ENCODE measurements around the gene TUBG2. TPM values are rescaled to one million over a fixed set of nuclear protein-coding genes. Genes with fewer than 3 reads are reported as not detected.
"Not testable (repeated sequence)": the region's sequence is repeated elsewhere in the genome, so short reads cannot be mapped to it uniquely, and the experiment has no call there.

The TUBG2 gene
- total RNA-seq, 1 donor from 2014 or later, result 32.8 TPM

DNA sequence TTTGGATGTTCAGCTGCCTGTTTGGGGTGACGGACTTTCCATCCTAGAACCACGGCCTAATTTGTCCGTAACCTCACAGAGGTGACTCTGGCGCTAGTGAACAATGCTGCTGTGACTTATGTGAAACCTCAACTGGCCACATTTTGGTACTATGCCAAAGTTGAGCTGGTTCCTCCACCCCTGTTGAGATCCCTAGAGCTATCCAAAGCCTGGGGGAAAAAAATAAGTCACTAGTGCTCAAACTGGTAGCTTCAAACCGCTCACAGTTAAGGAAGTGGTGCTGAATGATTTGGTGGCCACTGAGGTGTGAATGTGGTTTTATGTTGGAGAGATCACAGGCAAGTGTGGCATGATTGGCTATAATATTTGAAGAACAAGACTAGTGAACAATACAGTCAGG is 11.3 kb upstream of the TUBG2 start:
- H3K4me1 Mint-ChIP-seq (ENCODE audit: unreplicated experiment), result no peaks in the 10 kb centered on the region
- DNase-seq (ENCODE audit: extremely low spot score, unreplicated experiment), result no peak
- no peak overlapping the region for H3K27ac Mint-ChIP-seq (ENCODE audit: unreplicated experiment)

GRCh38 chr17:42651392-42651791 is 7.7 kb upstream of the TUBG2 start:
- no peaks in the 10 kb centered on the region for H3K27me3 Mint-ChIP-seq (ENCODE audit: unreplicated experiment)

More for the DNA sequence above, 11.3 kb upstream of the TUBG2 start:
- Mint-ChIP-seq H3K36me3 (ENCODE audit: unreplicated experiment) (no peaks in the 10 kb centered on the region), H3K4me3 (ENCODE audit: unreplicated experiment) (no peak overlapping the region), H3K27me3 (ENCODE audit: unreplicated experiment) (peaks cover under 1% of the 10 kb centered on the region), H3K9me3 (ENCODE audit: unreplicated experiment) (no peaks in the 10 kb centered on the region)
- TF ChIP-seq CTCF (IDR thresholded peaks at IDR 0.05), result no peak

GRCh38 chr17:42653179-42654124 is 5.6 kb upstream of the TUBG2 start:
- peak overlapping the region; percentile 60 for H3K4me3 Mint-ChIP-seq (ENCODE audit: unreplicated experiment)
- no peaks in the 10 kb centered on the region for H3K9me3 Mint-ChIP-seq (ENCODE audit: unreplicated experiment)
- H3K27me3 Mint-ChIP-seq (ENCODE audit: unreplicated experiment), result no peaks in the 10 kb centered on the region
- no peak for TF ChIP-seq CTCF (IDR thresholded peaks at IDR 0.05)
- H3K36me3 Mint-ChIP-seq (ENCODE audit: unreplicated experiment), result no peaks in the 10 kb centered on the region
- no peak for DNase-seq (ENCODE audit: extremely low spot score, unreplicated experiment)
- H3K4me1 Mint-ChIP-seq (ENCODE audit: unreplicated experiment), result peaks cover 16% of the 10 kb centered on the region
- peak overlapping the region; percentile 46 for H3K27ac Mint-ChIP-seq (ENCODE audit: unreplicated experiment)

More at GRCh38 chr17:42651392-42651791, 7.7 kb upstream of the TUBG2 start:
- no peaks in the 10 kb centered on the region for H3K9me3 Mint-ChIP-seq (ENCODE audit: unreplicated experiment)
- H3K36me3 Mint-ChIP-seq (ENCODE audit: unreplicated experiment), result no peaks in the 10 kb centered on the region
- no peak overlapping the region for H3K4me3 Mint-ChIP-seq (ENCODE audit: unreplicated experiment)
- no peak for TF ChIP-seq CTCF (IDR thresholded peaks at IDR 0.05)
- H3K27ac Mint-ChIP-seq (ENCODE audit: unreplicated experiment), result no peak overlapping the region
- DNase-seq (ENCODE audit: extremely low spot score, unreplicated experiment), result no peak
- H3K4me1 Mint-ChIP-seq (ENCODE audit: unreplicated experiment), result peaks cover 14% of the 10 kb centered on the region

- Mint-ChIP-seq H3K36me3 (ENCODE audit: unreplicated experiment) (peaks cover 2% of the 10 kb centered on the region), H3K27me3 (ENCODE audit: unreplicated experiment) (no peaks in the 10 kb centered on the region), H3K4me1 (ENCODE audit: unreplicated experiment) (peaks cover 27% of the 10 kb centered on the region), H3K27ac (ENCODE audit: unreplicated experiment) (no peak overlapping the region), H3K9me3 (ENCODE audit: unreplicated experiment) (no peaks in the 10 kb centered on the region), H3K4me3 (ENCODE audit: unreplicated experiment) (no peak overlapping the region)
- DNase-seq (ENCODE audit: extremely low spot score, unreplicated experiment), result no peak
- no peak for TF ChIP-seq CTCF (IDR thresholded peaks at IDR 0.05)
Observed at GRCh38 chr17:42655528-42655927, 3.6 kb upstream of the TUBG2 start.

DNA sequence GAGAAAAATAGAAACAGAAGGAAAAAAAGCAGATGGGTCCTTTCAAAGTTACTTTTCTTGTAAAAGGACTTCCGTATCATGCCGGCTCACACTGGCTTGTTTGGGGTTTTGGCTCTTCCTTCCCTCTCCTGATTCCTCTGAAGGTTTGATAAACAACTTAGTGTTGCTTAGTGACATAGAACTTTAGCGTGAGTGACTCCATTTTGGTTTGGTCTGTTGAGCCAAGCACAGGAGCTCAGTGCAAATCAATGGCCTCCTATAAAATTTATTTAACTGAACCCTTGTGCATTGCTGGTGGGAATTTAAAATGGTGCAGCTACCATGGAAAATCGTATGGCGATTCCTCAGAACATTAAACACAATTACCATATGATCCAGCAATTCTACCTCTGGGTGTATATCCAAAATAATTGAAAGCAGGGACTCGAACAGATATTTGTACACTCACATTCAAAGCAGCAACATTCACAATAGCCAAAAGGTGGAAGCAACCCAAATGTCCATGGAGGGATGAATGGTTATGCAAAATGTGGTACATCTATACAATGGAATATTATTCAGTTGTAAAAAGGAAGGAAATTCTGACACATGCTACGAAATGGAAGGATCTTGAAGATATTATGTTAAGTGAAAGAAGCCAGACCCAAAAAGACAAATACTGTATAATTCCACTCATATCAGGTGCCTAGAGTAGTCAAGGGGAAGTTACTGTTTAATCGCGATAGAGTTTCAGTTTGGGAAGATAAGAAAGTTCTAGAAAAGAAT is 1.1 kb upstream of the TUBG2 start:
- no peaks in the 10 kb centered on the region for H3K9me3 Mint-ChIP-seq (ENCODE audit: unreplicated experiment)
- peaks cover 11% of the 10 kb centered on the region for H3K36me3 Mint-ChIP-seq (ENCODE audit: unreplicated experiment)
- TF ChIP-seq CTCF (IDR thresholded peaks at IDR 0.05), result no peak
- H3K4me1 Mint-ChIP-seq (ENCODE audit: unreplicated experiment), result peaks cover 33% of the 10 kb centered on the region
- H3K27ac Mint-ChIP-seq (ENCODE audit: unreplicated experiment), result no peak overlapping the region
- H3K4me3 Mint-ChIP-seq (ENCODE audit: unreplicated experiment), result peak overlapping the region; percentile 49
- no peak for DNase-seq (ENCODE audit: extremely low spot score, unreplicated experiment)
- no peaks in the 10 kb centered on the region for H3K27me3 Mint-ChIP-seq (ENCODE audit: unreplicated experiment)

- H3K4me1 Mint-ChIP-seq (ENCODE audit: unreplicated experiment), result peaks cover 18% of the 10 kb centered on the region
- DNase-seq (ENCODE audit: extremely low spot score, unreplicated experiment); H3K9me3 Mint-ChIP-seq (ENCODE audit: unreplicated experiment); H3K27me3 Mint-ChIP-seq (ENCODE audit: unreplicated experiment): not testable (repeated sequence)
- H3K4me3 Mint-ChIP-seq (ENCODE audit: unreplicated experiment), result peak overlapping the region; percentile 91
- peak overlapping the region; percentile 94 for H3K27ac Mint-ChIP-seq (ENCODE audit: unreplicated experiment)
- peaks cover 13% of the 10 kb centered on the region for H3K36me3 Mint-ChIP-seq (ENCODE audit: unreplicated experiment)
Observed at GRCh38 chr17:42659932-42660274, 819 bp downstream of the TUBG2 start.
